ENCODE measurements around the gene TCF4. TPM values are rescaled to one million over a fixed set of nuclear protein-coding genes. Genes with fewer than 3 reads are reported as not detected.

TCF4 gene
- polyA plus RNA-seq, 1 donor (not counting 4 experiments of a cell fraction or from before 2014, with no cell fraction given) = 9.7 TPM

DNA sequence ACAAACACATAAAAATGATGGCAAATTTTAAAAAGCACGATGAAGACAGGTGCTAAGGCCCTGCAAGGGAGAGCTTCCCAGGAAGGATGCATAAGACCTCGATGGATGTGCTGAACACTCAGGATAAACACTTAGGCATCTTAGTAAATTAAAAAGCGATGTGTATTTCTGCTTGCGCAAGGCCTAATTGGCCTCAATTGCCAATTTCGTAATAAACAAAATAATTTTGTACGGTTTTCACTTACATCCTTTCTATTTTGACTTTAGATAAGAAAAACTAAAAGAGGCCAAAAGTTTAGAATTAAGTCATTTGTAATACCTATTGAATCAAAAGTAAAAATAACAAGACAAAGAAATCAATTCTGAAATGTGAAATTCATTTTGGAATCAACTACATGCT is 189.1 kb downstream of the TCF4 start:
- Histone ChIP-seq H3K9me3 (ENCODE audit: control insufficient read depth, low read depth, low read length) (no peaks in the 10 kb centered on the region), H3K36me3 (ENCODE audit: control insufficient read depth in 2 of 2, extremely low read depth in 1 of 2, insufficient read depth in 2 of 2, low read length in 2 of 2) (peaks cover 0 to 3% of the 10 kb centered on the region in 2 experiments), H3K79me2 (ENCODE audit: control insufficient read depth, insufficient read depth, low read length) (no peaks in the 10 kb centered on the region), H3K27me3 (ENCODE audit: control insufficient read depth, extremely low read depth, insufficient read depth, low read length) (no peaks in the 10 kb centered on the region), H3K9me1 (ENCODE audit: control insufficient read depth, extremely low read depth, insufficient read depth, low read length) (no peaks in the 10 kb centered on the region), H3K9ac (ENCODE audit: control insufficient read depth, extremely low read depth, insufficient read depth, low read length) (no peak overlapping the region), H3K4me2 (ENCODE audit: control insufficient read depth, extremely low read depth, insufficient read depth, low read depth, low read length) (no peak overlapping the region), H3K4me3 (ENCODE audit: control insufficient read depth in 2 of 3, extremely low read depth in 1 of 3, insufficient read depth in 2 of 3, low read depth in 1 of 3, low read length in 3 of 3) (no peak overlapping the region), H3K4me1 (ENCODE audit: control insufficient read depth, extremely low read depth, insufficient read depth, low read length) (no peaks in the 10 kb centered on the region), H3K27ac (ENCODE audit: control insufficient read depth, insufficient read depth, low read length) (no peak overlapping the region), H2AFZ (ENCODE audit: control insufficient read depth, low read length) (no peak overlapping the region), H4K20me1 (ENCODE audit: control insufficient read depth, extremely low read depth, insufficient read depth, low read length) (no peaks in the 10 kb centered on the region)
- dilution Hi-C loops (cut with MboI; ENCODE audit: extremely low pct_ligation_motif_present, low sequenced_read_pairs) = no loop called here
- no peak for FAIRE-seq
- TF ChIP-seq, protein P1, sequence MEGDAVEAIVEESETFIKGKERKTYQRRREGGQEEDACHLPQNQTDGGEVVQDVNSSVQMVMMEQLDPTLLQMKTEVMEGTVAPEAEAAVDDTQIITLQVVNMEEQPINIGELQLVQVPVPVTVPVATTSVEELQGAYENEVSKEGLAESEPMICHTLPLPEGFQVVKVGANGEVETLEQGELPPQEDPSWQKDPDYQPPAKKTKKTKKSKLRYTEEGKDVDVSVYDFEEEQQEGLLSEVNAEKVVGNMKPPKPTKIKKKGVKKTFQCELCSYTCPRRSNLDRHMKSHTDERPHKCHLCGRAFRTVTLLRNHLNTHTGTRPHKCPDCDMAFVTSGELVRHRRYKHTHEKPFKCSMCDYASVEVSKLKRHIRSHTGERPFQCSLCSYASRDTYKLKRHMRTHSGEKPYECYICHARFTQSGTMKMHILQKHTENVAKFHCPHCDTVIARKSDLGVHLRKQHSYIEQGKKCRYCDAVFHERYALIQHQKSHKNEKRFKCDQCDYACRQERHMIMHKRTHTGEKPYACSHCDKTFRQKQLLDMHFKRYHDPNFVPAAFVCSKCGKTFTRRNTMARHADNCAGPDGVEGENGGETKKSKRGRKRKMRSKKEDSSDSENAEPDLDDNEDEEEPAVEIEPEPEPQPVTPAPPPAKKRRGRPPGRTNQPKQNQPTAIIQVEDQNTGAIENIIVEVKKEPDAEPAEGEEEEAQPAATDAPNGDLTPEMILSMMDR (optimal IDR thresholded peaks at IDR 0.05 in 1 of 3, IDR thresholded peaks at IDR 0.05 in 1 of 3, conservative IDR thresholded peaks at IDR 0.05 in 1 of 3; ENCODE audit: extremely low read depth in 1 of 3, insufficient read depth in 2 of 3, low read length in 3 of 3) = no peak
- TF ChIP-seq EZH2 (IDR thresholded peaks at IDR 0.05; ENCODE audit: low read length) = no peak
- DNase-seq (ENCODE audit: low read depth, low spot score) = no peak

DNA sequence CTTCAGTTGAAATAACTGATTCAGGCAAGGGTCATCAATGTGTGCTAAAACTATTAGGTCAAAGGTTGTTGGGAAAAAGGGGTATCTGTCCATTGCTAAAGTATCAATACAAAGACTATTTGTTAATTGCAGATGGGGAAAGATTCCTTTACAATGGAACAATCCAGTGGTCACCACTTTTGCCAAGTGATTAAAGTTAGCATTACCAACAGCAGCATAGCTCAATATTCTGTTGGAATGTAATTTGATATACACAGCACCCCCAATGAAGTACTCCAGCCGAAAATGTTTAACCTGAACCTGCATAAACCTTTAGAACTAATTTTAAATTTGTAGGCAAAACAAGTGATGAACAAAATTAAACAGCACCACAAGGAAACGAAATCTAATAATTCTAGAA is 191.0 kb downstream of the TCF4 start:
- H2AFZ ChIP-seq (ENCODE audit: control insufficient read depth, low read length) = no peak overlapping the region
- no peak overlapping the region for H3K27ac ChIP-seq (ENCODE audit: control insufficient read depth, insufficient read depth, low read length)
- H3K79me2 ChIP-seq (ENCODE audit: control insufficient read depth, insufficient read depth, low read length) = no peaks in the 10 kb centered on the region
- no peaks in the 10 kb centered on the region for H4K20me1 ChIP-seq (ENCODE audit: control insufficient read depth, extremely low read depth, insufficient read depth, low read length)
- no peak for TF ChIP-seq EZH2 (IDR thresholded peaks at IDR 0.05; ENCODE audit: low read length)
- TF ChIP-seq, protein P1 (optimal IDR thresholded peaks at IDR 0.05 in 1 of 3, IDR thresholded peaks at IDR 0.05 in 1 of 3, conservative IDR thresholded peaks at IDR 0.05 in 1 of 3; ENCODE audit: extremely low read depth in 1 of 3, insufficient read depth in 2 of 3, low read length in 3 of 3) = no peak
- H3K4me1 ChIP-seq (ENCODE audit: control insufficient read depth, extremely low read depth, insufficient read depth, low read length) = no peaks in the 10 kb centered on the region
- no peak for FAIRE-seq
- no peaks in the 10 kb centered on the region for H3K9me1 ChIP-seq (ENCODE audit: control insufficient read depth, extremely low read depth, insufficient read depth, low read length)
- H3K9ac ChIP-seq (ENCODE audit: control insufficient read depth, extremely low read depth, insufficient read depth, low read length) = no peak overlapping the region
- no peak for DNase-seq (ENCODE audit: low read depth, low spot score)
- no peak overlapping the region for H3K4me2 ChIP-seq (ENCODE audit: control insufficient read depth, extremely low read depth, insufficient read depth, low read depth, low read length)
- H3K36me3 ChIP-seq (ENCODE audit: control insufficient read depth in 2 of 2, extremely low read depth in 1 of 2, insufficient read depth in 2 of 2, low read length in 2 of 2) = peaks cover 0 to 3% of the 10 kb centered on the region in 2 experiments
- H3K9me3 ChIP-seq (ENCODE audit: control insufficient read depth, low read depth, low read length) = no peaks in the 10 kb centered on the region
- dilution Hi-C loops (cut with MboI; ENCODE audit: extremely low pct_ligation_motif_present, low sequenced_read_pairs) = no loop called here
- H3K27me3 ChIP-seq (ENCODE audit: control insufficient read depth, extremely low read depth, insufficient read depth, low read length) = no peaks in the 10 kb centered on the region
- H3K4me3 ChIP-seq (ENCODE audit: control insufficient read depth in 2 of 3, extremely low read depth in 1 of 3, insufficient read depth in 2 of 3, low read depth in 1 of 3, low read length in 3 of 3) = no peak overlapping the region

Data from keratinocyte (primary cell).